CD8-positive, alpha-beta memory T cell (primary cell): ENCODE measurements around the gene DEUP1. TPM values are rescaled to one million over a fixed set of nuclear protein-coding genes. Genes with fewer than 3 reads are reported as not detected.

Experiments used
- CTCF ChIA-PET: fragments of 350-600 bp; sonication (Branson Sonifier 250); formaldehyde crosslinking; loops from one replicate; lab custom pipeline; 2021; ENCODE audit warnings: antibody characterized with exemption; lab: Charles Lee
- POLR2A ChIA-PET: fragments of 350-600 bp; sonication (Branson Sonifier 250); formaldehyde crosslinking; loops from one replicate; lab custom pipeline; 2021; ENCODE audit warnings: antibody characterized with exemption; lab: Charles Lee
- DNase-seq, 5 donors: peaks; one replicate each; pipeline versions ENCODE4 v3.0.0 to v3.0.0-alpha.2; 2020 to 2022; ENCODE audit warnings: mixed read lengths in 1 of 5
- H3K27ac ChIP-seq: one replicate; pipeline ENCODE4 v1.7.0; 2013; ENCODE audit warnings: low read depth, mild to moderate bottlenecking, low read length, moderate library complexity
- H3K27me3 ChIP-seq: 2 replicates; pipeline ENCODE4 v1.7.0; 2013; ENCODE audit warnings: low read length, mild to moderate bottlenecking; ENCODE audit not compliant: insufficient read depth, poor library complexity, severe bottlenecking
- H3K36me3 ChIP-seq: 2 replicates; pipeline ENCODE4 v1.7.0; 2013; ENCODE audit warnings: mild to moderate bottlenecking, low read length, moderate library complexity; ENCODE audit not compliant: insufficient read depth
- H3K4me1 ChIP-seq: 2 replicates; pipeline ENCODE4 v1.7.0; 2013; ENCODE audit warnings: mild to moderate bottlenecking, low read length, moderate library complexity; ENCODE audit not compliant: insufficient read depth
- H3K4me3 ChIP-seq: 2 replicates; pipeline ENCODE4 v1.7.0; 2013; ENCODE audit warnings: mild to moderate bottlenecking, low read length
- H3K9me3 ChIP-seq: 2 replicates; pipeline ENCODE4 v1.7.0; 2013; ENCODE audit warnings: mild to moderate bottlenecking, low read length
- H3K27ac Mint-ChIP-seq, 8 donors: one replicate each; pipeline ENCODE4 v1.8.0; 2020 to 2021; ENCODE audit warnings: mixed read lengths in 8 of 8, mild to moderate bottlenecking in 6 of 8, inconsistent platforms in 3 of 8, moderate library complexity in 3 of 8
- H3K27me3 Mint-ChIP-seq, 2 donors: one replicate each; pipeline ENCODE4 v1.8.0; 2020 to 2021; ENCODE audit warnings: mixed read lengths in 2 of 2, mild to moderate bottlenecking in 1 of 2, moderate library complexity in 1 of 2
- H3K36me3 Mint-ChIP-seq, 3 donors: one replicate each; pipeline ENCODE4 v1.8.0; 2020 to 2021; ENCODE audit warnings: mixed read lengths in 3 of 3, inconsistent platforms in 1 of 3, mild to moderate bottlenecking in 1 of 3
- H3K4me1 Mint-ChIP-seq, 3 donors: one replicate each; pipeline ENCODE4 v1.8.0; 2020 to 2021; ENCODE audit warnings: mixed read lengths in 3 of 3, inconsistent platforms in 1 of 3, mild to moderate bottlenecking in 1 of 3
- H3K4me3 Mint-ChIP-seq, 7 donors: one replicate each; pipeline ENCODE4 v1.8.0; 2020 to 2021; ENCODE audit warnings: mixed read lengths in 7 of 7, mild to moderate bottlenecking in 6 of 7, moderate library complexity in 4 of 7, inconsistent platforms in 2 of 7
- H3K9me3 Mint-ChIP-seq, 5 donors: one replicate each; pipeline ENCODE4 v1.8.0; 2020 to 2022; ENCODE audit warnings: mixed read lengths in 5 of 5, mild to moderate bottlenecking in 3 of 5, moderate library complexity in 2 of 5, inconsistent platforms in 1 of 5
- polyA plus RNA-seq: library from polyadenylated mRNA; unstranded; fragments of 300-500 nt; fragmentation: Illumina TruSeq; gene quantifications from one replicate; pipeline ENCODE4 v1.2.3, GENCODE V29; 2021
- total RNA-seq, 2 experiments: library from RNA; stranded (reverse); gene quantifications; one replicate each; pipeline ENCODE4 v1.2.3, GENCODE V29; 2021

DEUP1 gene
- total and polyA plus RNA-seq, 3 experiments from 2014 or later = not detected

DNA sequence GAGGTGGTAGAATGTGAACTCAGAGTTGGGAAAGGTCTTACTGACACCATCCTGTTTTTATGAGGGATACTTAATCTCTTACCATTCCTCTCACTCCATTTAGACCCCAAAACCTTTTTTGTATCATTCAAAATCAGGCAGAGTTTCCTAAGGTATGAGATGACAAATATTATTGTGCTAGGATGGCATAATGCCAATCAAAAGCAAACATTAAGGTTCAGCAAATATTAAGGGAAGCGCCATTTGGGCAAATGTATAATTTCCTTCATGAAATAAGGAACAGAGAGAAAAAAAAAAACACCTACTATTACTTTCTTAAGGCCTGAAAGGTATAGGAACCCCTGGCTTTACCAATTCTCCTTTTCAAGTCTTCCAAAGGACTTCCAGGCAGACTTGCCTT is 150.2 kb downstream of the DEUP1 start:
- ChIA-PET POLR2A (no interaction called here), CTCF (no interaction called here)
- no peaks in the 10 kb centered on the region for H3K9me3 Mint-ChIP-seq
- H3K27me3 Mint-ChIP-seq = peaks cover 0 to 3% of the 10 kb centered on the region in 2 donors
- Histone ChIP-seq H3K9me3 (no peaks in the 10 kb centered on the region), H3K27ac (no peak overlapping the region), H3K4me1 (no peaks in the 10 kb centered on the region), H3K36me3 (no peaks in the 10 kb centered on the region), H3K27me3 (no peaks in the 10 kb centered on the region), H3K4me3 (no peak overlapping the region)
- H3K36me3 Mint-ChIP-seq = no peaks in the 10 kb centered on the region
- H3K27ac Mint-ChIP-seq = no peak overlapping the region
- DNase-seq = no peak
- no peak overlapping the region for H3K4me3 Mint-ChIP-seq
- no peaks in the 10 kb centered on the region for H3K4me1 Mint-ChIP-seq

DNA sequence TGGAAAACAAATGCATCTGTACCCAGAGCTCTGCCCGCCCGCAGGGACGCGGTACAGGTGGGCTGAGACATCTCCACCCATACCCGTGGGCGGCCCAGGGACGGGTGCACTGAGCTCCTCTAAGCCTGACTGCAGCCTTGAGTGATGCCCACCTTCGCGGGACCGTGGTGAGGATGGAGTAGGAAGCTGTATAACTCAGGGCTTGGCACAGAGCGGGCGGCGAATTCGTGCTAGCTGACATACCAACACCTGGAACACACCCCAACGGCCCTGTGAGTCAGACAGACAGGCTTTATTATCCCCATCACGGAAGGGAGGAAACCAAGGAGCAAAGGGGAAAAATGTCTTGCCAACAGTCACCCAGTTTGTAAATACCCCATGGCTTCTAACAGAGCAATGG is 150.7 kb downstream of the DEUP1 start:
- H3K36me3 ChIP-seq = no peaks in the 10 kb centered on the region
- DNase-seq = no peak
- no peaks in the 10 kb centered on the region for H3K9me3 Mint-ChIP-seq
- no peaks in the 10 kb centered on the region for H3K27me3 Mint-ChIP-seq
- CTCF ChIA-PET = no interaction called here
- POLR2A ChIA-PET = no interaction called here
- H3K4me3 Mint-ChIP-seq = no peak overlapping the region
- H3K27me3 ChIP-seq = no peaks in the 10 kb centered on the region
- H3K4me3 ChIP-seq = no peak overlapping the region
- no peak overlapping the region for H3K27ac Mint-ChIP-seq
- no peaks in the 10 kb centered on the region for H3K9me3 ChIP-seq
- H3K4me1 ChIP-seq = no peaks in the 10 kb centered on the region
- H3K36me3 Mint-ChIP-seq = no peaks in the 10 kb centered on the region
- no peak overlapping the region for H3K27ac ChIP-seq
- no peaks in the 10 kb centered on the region for H3K4me1 Mint-ChIP-seq

DNA sequence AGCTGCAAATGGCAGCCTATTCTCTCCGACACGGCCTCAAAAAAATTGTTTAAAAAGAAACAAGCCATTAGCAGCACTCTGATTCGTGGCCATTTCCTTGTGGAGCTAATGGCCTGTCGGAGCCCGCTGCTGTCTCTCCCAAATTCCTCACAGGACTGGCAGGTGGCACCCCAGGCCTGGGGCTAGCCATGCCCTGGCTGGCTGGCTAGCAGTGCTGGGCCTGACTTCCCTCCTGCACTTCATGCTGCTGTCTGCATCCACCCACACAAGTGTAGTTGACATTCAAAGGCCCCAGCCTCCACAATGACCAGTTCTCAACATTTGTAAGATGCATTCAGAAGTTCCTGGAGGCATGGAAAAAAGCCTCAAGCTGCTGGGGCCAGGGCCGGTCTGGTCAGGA is 151.2 kb downstream of the DEUP1 start:
- H3K27ac Mint-ChIP-seq = no peak overlapping the region
- no peaks in the 10 kb centered on the region for H3K4me1 Mint-ChIP-seq
- DNase-seq = no peak
- H3K36me3 Mint-ChIP-seq = no peaks in the 10 kb centered on the region
- no peaks in the 10 kb centered on the region for H3K9me3 Mint-ChIP-seq
- CTCF ChIA-PET = no interaction called here
- Histone ChIP-seq H3K9me3 (no peaks in the 10 kb centered on the region), H3K27me3 (no peaks in the 10 kb centered on the region), H3K27ac (no peak overlapping the region), H3K4me3 (no peak overlapping the region), H3K4me1 (no peaks in the 10 kb centered on the region), H3K36me3 (no peaks in the 10 kb centered on the region)
- no peaks in the 10 kb centered on the region for H3K27me3 Mint-ChIP-seq
- no peak overlapping the region for H3K4me3 Mint-ChIP-seq
- POLR2A ChIA-PET = no interaction called here

DNA sequence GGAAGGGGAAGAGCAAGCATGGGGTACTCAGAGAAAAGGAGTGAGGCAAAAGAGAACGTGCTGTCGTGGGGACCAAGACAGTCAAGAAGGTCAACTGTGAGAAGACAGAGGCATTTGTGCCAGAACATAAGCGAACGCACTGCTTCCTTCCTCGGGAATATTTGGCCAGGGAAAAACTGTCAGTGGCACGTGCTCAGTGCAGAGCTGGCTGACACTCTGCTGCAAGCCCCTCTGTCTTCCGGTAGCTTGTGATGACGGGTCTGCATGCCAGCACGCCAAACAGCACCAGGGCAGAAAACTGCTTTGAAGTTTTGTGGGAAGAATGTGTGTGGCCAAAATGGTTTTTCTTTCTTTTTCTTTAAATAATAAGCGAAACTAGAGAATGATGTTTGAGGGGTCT is 152.0 kb downstream of the DEUP1 start:
- POLR2A ChIA-PET = no interaction called here

DNA sequence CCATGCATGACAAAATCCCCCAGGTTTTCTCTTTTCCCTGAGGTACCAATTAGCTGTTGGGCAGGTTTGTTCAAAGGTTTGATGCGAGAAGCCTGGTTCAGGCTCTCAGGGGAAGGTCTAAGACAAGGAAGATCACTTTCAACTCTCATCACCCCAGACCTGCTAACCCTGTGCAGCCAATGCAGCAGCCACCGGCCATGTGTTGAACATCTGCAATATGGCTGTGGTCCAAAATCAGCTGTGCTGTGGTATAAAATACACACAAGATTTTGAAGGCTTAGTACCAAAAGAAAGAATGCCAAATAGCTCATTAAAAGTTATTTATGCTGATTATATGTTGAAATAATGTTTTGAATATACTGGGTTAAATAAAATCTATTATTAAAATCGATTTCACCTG is 154.2 kb downstream of the DEUP1 start:
- H3K27ac Mint-ChIP-seq = no peak overlapping the region
- no peaks in the 10 kb centered on the region for H3K36me3 Mint-ChIP-seq
- H3K9me3 Mint-ChIP-seq = no peaks in the 10 kb centered on the region
- H3K4me1 ChIP-seq = no peaks in the 10 kb centered on the region
- ChIA-PET POLR2A (no interaction called here), CTCF (no interaction called here)
- H3K4me1 Mint-ChIP-seq = no peaks in the 10 kb centered on the region
- H3K27ac ChIP-seq = no peak overlapping the region
- DNase-seq = no peak
- H3K27me3 Mint-ChIP-seq = no peaks in the 10 kb centered on the region
- H3K27me3 ChIP-seq = no peaks in the 10 kb centered on the region
- H3K4me3 Mint-ChIP-seq = no peak overlapping the region
- no peaks in the 10 kb centered on the region for H3K9me3 ChIP-seq
- no peak overlapping the region for H3K4me3 ChIP-seq
- no peaks in the 10 kb centered on the region for H3K36me3 ChIP-seq

More for the DNA sequence above, 152.0 kb downstream of the DEUP1 start:
- H3K36me3 Mint-ChIP-seq = no peaks in the 10 kb centered on the region
- DNase-seq = no peak
- H3K9me3 ChIP-seq = no peaks in the 10 kb centered on the region
- no peaks in the 10 kb centered on the region for H3K4me1 Mint-ChIP-seq
- H3K27me3 Mint-ChIP-seq = no peaks in the 10 kb centered on the region
- no peaks in the 10 kb centered on the region for H3K36me3 ChIP-seq
- peak overlapping the region in 1 of 8 donors; percentile 23 for H3K27ac Mint-ChIP-seq
- no peak overlapping the region for H3K27ac ChIP-seq
- no peak overlapping the region for H3K4me3 ChIP-seq
- H3K4me1 ChIP-seq = no peaks in the 10 kb centered on the region
- no peaks in the 10 kb centered on the region for H3K27me3 ChIP-seq
- CTCF ChIA-PET = no interaction called here
- peak overlapping the region in 1 of 7 donors; percentile 12 for H3K4me3 Mint-ChIP-seq
- H3K9me3 Mint-ChIP-seq = no peaks in the 10 kb centered on the region

DNA sequence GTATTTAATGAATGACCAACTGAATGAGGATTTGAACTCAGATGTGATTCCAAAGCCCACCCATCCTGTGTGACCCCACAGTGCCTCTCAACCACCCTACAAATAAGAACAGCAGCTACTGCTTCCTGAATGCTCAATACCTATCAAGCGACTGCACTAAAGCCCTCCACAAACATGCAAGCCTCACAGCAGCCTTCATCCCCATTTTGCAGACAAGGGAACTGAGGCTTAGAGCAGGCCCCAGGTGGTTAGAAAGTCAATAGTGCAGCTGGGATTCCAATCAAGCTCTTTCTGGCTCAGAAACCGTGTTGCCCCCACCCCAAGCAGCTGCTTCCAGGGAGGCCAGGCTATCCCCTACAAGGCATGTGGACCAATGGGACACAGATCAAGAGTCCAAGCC is 155.4 kb downstream of the DEUP1 start:
- Mint-ChIP-seq H3K27ac (no peak overlapping the region), H3K36me3 (no peaks in the 10 kb centered on the region), H3K4me1 (no peaks in the 10 kb centered on the region), H3K27me3 (no peaks in the 10 kb centered on the region), H3K4me3 (no peak overlapping the region), H3K9me3 (no peaks in the 10 kb centered on the region)
- H3K27ac ChIP-seq = no peak overlapping the region
- POLR2A ChIA-PET = no interaction called here
- H3K9me3 ChIP-seq = no peaks in the 10 kb centered on the region
- CTCF ChIA-PET = no interaction called here
- no peak for DNase-seq
- H3K36me3 ChIP-seq = no peaks in the 10 kb centered on the region
- H3K27me3 ChIP-seq = no peaks in the 10 kb centered on the region
- no peaks in the 10 kb centered on the region for H3K4me1 ChIP-seq
- no peak overlapping the region for H3K4me3 ChIP-seq

DNA sequence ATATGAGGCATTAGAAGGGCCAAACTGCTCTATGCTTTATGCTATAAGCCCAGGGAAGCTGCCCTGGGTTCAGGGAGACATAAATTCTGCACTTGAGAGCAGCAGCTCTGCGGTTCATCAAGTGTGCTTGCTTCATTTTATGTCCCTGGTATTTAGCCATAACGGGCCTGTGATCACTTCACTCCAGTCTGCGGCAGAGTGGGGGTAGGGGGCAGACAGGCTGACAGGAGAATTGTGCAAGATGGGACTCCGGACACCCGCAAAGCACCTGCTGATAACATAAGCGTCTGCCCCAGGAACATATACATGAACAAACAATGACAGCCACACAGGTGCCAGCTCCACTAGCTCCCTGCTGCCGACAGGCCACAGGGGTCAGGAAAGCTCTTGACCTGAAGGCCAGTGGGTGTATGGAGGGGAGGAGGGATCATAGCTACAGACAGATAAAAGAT is 156.5 kb downstream of the DEUP1 start:
- Mint-ChIP-seq H3K9me3 (no peaks in the 10 kb centered on the region), H3K4me3 (no peak overlapping the region), H3K27me3 (no peaks in the 10 kb centered on the region), H3K36me3 (no peaks in the 10 kb centered on the region), H3K27ac (no peak overlapping the region), H3K4me1 (no peaks in the 10 kb centered on the region)
- ChIA-PET POLR2A (no interaction called here), CTCF (no interaction called here)
- Histone ChIP-seq H3K4me3 (no peak overlapping the region), H3K27ac (no peak overlapping the region), H3K27me3 (no peaks in the 10 kb centered on the region), H3K4me1 (no peaks in the 10 kb centered on the region), H3K9me3 (no peaks in the 10 kb centered on the region), H3K36me3 (no peaks in the 10 kb centered on the region)
- no peak for DNase-seq
